MM.1S (cell line): Measurements from ENCODE around the gene BORCS8.
A peak's percentile ranks its signal among the peaks of the same experiment; 100 is the strongest.
"Not testable (repeated sequence)": the region's sequence is repeated elsewhere in the genome, so short reads cannot be mapped to it uniquely, and the experiment has no call there.

Experiments used
- DNase-seq: peaks from one replicate; pipeline ENCODE4 v3.0.0-alpha.2; 2015
- H2AFZ ChIP-seq: fragments of 300-600 bp; sonication (generic); 2 replicates; pipeline ENCODE4 v1.6.0; 2016; ENCODE audit warnings: antibody characterized with exemption, low read length
- H3F3A ChIP-seq: fragments of 300-600 bp; sonication (generic); 2 replicates; pipeline ENCODE4 v1.6.1; 2016; ENCODE audit warnings: mild to moderate bottlenecking, antibody characterized with exemption, low read length, moderate library complexity, mixed read lengths; ENCODE audit not compliant: insufficient read depth
- H3K27ac ChIP-seq: fragments of 300-600 bp; sonication (generic); 2 replicates; pipeline ENCODE4 v1.5.1; 2016; ENCODE audit warnings: mild to moderate bottlenecking, low read length
- H3K27me3 ChIP-seq: fragments of 300-600 bp; sonication (generic); replicated peaks from 2 replicates; pipeline ENCODE4 v1.6.0; 2016; ENCODE audit warnings: low read length; ENCODE audit not compliant: insufficient read depth
- H3K36me3 ChIP-seq: fragments of 300-600 bp; sonication (generic); replicated peaks from 2 replicates; pipeline ENCODE4 v1.6.1; 2016; ENCODE audit warnings: mild to moderate bottlenecking, low read length, mixed read lengths; ENCODE audit not compliant: insufficient read depth
- H3K4me1 ChIP-seq: fragments of 300-600 bp; sonication (generic); 2 replicates; pipeline ENCODE4 v1.6.1; 2016; ENCODE audit warnings: low read length, mixed read lengths
- H3K4me2 ChIP-seq: fragments of 300-600 bp; sonication (generic); 2 replicates; pipeline ENCODE4 v1.6.0; 2016; ENCODE audit warnings: low read depth, low read length
- H3K4me3 ChIP-seq: fragments of 300-600 bp; sonication (generic); 2 replicates; pipeline ENCODE4 v1.5.1; 2016; ENCODE audit warnings: low read length, mixed read lengths
- H3K79me2 ChIP-seq: fragments of 300-600 bp; sonication (generic); 2 replicates; pipeline ENCODE4 v1.6.1; 2016; ENCODE audit warnings: mixed run types, low read length, mixed read lengths
- H3K9ac ChIP-seq: fragments of 300-600 bp; sonication (generic); 2 replicates; pipeline ENCODE4 v1.6.1; 2016; ENCODE audit warnings: low read length, mixed read lengths
- H3K9me2 ChIP-seq: fragments of 300-600 bp; sonication (generic); replicated peaks from 2 replicates; pipeline ENCODE4 v1.6.1; 2016; ENCODE audit warnings: mild to moderate bottlenecking, low read length, mixed read lengths; ENCODE audit not compliant: insufficient read depth
- H3K9me3 ChIP-seq: fragments of 300-600 bp; sonication (generic); replicated peaks from 2 replicates; pipeline ENCODE4 v1.6.1; 2016; ENCODE audit warnings: mild to moderate bottlenecking, low read length, mixed read lengths; ENCODE audit not compliant: insufficient read depth
- H4K20me1 ChIP-seq: fragments of 300-600 bp; sonication (generic); 2 replicates; pipeline ENCODE4 v1.6.1; 2016; ENCODE audit warnings: mild to moderate bottlenecking, low read length, moderate library complexity, mixed read lengths; ENCODE audit not compliant: insufficient read depth
- CTCF ChIP-seq: fragments of 300-600 bp; sonication (generic); IDR thresholded peaks from 2 replicates; pipeline ENCODE4 v1.5.1; 2016; ENCODE audit warnings: antibody characterized with exemption, low read length, mixed read lengths
- EZH2 ChIP-seq: fragments of 300-600 bp; sonication (generic); optimal IDR thresholded peaks from 2 replicates; pipeline ENCODE3; 2017; ENCODE audit warnings: low read depth, mild to moderate bottlenecking, antibody characterized with exemption, low read length, mixed read lengths
- EZH2phosphoT487 ChIP-seq: fragments of 300-600 bp; sonication (generic); IDR thresholded peaks from 2 replicates; pipeline ENCODE4 v1.6.1; 2018; ENCODE audit warnings: antibody characterized with exemption, low read length

Gene BORCS8

GRCh38 chr19:19224150-19224851, 32.3 kb upstream of the BORCS8 start:
- Histone ChIP-seq H3K9me3 (no peaks in the 10 kb centered on the region), H3K9me2 (no peaks in the 10 kb centered on the region), H3K27me3 (peaks cover 78% of the 10 kb centered on the region), H3K4me2 (peak overlapping the region; percentile 83), H3K4me3 (no peak overlapping the region; the same call in 1 of the 2 replicates), H3K79me2 (no peaks in the 10 kb centered on the region), H3K4me1 (no peaks in the 10 kb centered on the region), H3K9ac (no peak overlapping the region), H3F3A (no peaks in the 10 kb centered on the region), H3K36me3 (no peaks in the 10 kb centered on the region), H3K27ac (no peak overlapping the region), H2AFZ (no peak overlapping the region), H4K20me1 (no peaks in the 10 kb centered on the region)
- no peak for TF ChIP-seq CTCF
- no peak for TF ChIP-seq EZH2phosphoT487
- TF ChIP-seq EZH2, result no peak
- no peak for DNase-seq

- DNase-seq, result no peak
- Histone ChIP-seq H3K9me3 (no peaks in the 10 kb centered on the region), H3K27me3 (peaks cover 77% of the 10 kb centered on the region), H3K36me3 (no peaks in the 10 kb centered on the region), H3K4me2 (no peak overlapping the region), H3K4me3 (no peak overlapping the region), H4K20me1 (no peaks in the 10 kb centered on the region), H3K9me2 (no peaks in the 10 kb centered on the region), H3K79me2 (no peaks in the 10 kb centered on the region), H3K27ac (no peak overlapping the region), H2AFZ (no peak overlapping the region), H3K4me1 (no peaks in the 10 kb centered on the region), H3F3A (no peaks in the 10 kb centered on the region), H3K9ac (no peak overlapping the region)
- TF ChIP-seq EZH2, result no peak
- TF ChIP-seq EZH2phosphoT487, result no peak
- TF ChIP-seq CTCF, result no peak
These were observed 31.7 kb upstream of the BORCS8 start for GRCh38 chr19:19223636-19224035.

DNA sequence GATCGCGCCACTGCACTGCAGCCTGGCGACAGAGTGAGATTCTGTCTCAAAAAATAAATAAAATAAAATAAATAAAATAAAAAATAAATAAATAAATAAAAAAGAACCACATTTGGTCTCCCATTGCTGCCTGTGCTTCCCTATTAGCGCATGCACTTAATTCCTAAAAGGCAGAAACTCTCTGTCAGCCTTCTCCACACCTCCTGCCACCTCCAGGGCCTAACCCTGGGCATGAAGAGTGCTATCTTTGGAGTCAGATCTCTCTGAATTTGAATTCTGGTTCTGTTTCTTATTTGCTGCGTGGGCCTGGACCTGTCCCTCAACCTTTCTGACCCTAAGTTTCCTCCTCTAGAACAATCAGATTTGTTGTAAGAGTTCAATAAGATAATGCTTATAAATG, 31.1 kb upstream of the BORCS8 start:
- no peak for DNase-seq
- Histone ChIP-seq H3K36me3 (no peaks in the 10 kb centered on the region), H3K27me3 (peaks cover 73% of the 10 kb centered on the region), H3K4me3 (no peak overlapping the region), H3K9me2 (no peaks in the 10 kb centered on the region), H4K20me1 (no peaks in the 10 kb centered on the region), H3K4me1 (no peaks in the 10 kb centered on the region), H3K9me3 (no peaks in the 10 kb centered on the region), H3K9ac (no peak overlapping the region), H3K79me2 (no peaks in the 10 kb centered on the region), H3K27ac (no peak overlapping the region), H3F3A (no peaks in the 10 kb centered on the region), H3K4me2 (no peak overlapping the region), H2AFZ (no peak overlapping the region)
- no peak for TF ChIP-seq CTCF
- no peak for TF ChIP-seq EZH2
- TF ChIP-seq EZH2phosphoT487, result no peak

DNA sequence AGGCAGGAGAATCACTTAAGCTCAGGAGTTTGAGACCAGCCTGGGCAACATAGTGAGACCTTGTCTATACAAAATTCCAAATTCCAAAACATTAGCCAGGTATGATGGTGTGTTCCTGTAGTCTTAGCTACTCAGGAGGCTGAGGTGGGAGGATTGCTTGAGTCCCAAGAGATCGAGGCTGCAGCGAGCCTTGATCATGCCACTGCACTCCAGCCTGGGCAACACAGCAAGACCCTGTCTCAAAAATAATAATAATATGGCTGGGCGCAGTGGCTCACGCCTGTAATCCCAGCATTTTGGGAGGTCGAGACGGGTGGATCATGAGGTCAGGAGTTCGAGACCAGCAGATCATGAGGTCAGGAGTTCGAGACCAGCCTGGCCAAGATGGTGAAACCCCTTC, 29.0 kb upstream of the BORCS8 start:
- H3F3A ChIP-seq, H3K4me2 ChIP-seq, H3K4me3 ChIP-seq, H4K20me1 ChIP-seq, DNase-seq, H3K9me2 ChIP-seq, H3K27ac ChIP-seq, H3K79me2 ChIP-seq, H3K9ac ChIP-seq, H3K9me3 ChIP-seq, H3K36me3 ChIP-seq, H3K4me1 ChIP-seq, H2AFZ ChIP-seq: not testable (repeated sequence)
- H3K27me3 ChIP-seq, result peaks cover 66% of the 10 kb centered on the region
